Thyroid gland (tissue), 4 donors: ENCODE measurements around the gene ARHGAP22.

Source experiments
- POLR2A ChIP-seq, 2 donors: fragments of 450-650 bp; IDR thresholded peaks; one replicate each; pipeline ENCODE4 v1.6.1; 2017; ENCODE audit warnings: antibody characterized with exemption in 2 of 2, mild to moderate bottlenecking in 2 of 2, moderate library complexity in 1 of 2
- TF ChIP-seq, protein P1 (sequence below), 6 experiments: fragments of 200-600 bp in 3 of 6; fragments of 450-650 bp in 3 of 6; sonication (generic) in 3 of 6; IDR thresholded peaks; one replicate each; pipeline ENCODE4 v1.5.1; 2016 to 2019; ENCODE audit warnings: antibody characterized with exemption in 6 of 6, mild to moderate bottlenecking in 2 of 6, inconsistent platforms in 1 of 6, moderate library complexity in 1 of 6

GRCh38 chr10:48609899-48610584, 5.2 kb upstream of the ARHGAP22 start:
- TF ChIP-seq, protein P1, sequence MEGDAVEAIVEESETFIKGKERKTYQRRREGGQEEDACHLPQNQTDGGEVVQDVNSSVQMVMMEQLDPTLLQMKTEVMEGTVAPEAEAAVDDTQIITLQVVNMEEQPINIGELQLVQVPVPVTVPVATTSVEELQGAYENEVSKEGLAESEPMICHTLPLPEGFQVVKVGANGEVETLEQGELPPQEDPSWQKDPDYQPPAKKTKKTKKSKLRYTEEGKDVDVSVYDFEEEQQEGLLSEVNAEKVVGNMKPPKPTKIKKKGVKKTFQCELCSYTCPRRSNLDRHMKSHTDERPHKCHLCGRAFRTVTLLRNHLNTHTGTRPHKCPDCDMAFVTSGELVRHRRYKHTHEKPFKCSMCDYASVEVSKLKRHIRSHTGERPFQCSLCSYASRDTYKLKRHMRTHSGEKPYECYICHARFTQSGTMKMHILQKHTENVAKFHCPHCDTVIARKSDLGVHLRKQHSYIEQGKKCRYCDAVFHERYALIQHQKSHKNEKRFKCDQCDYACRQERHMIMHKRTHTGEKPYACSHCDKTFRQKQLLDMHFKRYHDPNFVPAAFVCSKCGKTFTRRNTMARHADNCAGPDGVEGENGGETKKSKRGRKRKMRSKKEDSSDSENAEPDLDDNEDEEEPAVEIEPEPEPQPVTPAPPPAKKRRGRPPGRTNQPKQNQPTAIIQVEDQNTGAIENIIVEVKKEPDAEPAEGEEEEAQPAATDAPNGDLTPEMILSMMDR (IDR thresholded peaks at IDR 0.05) = no peak
- no peak for TF ChIP-seq POLR2A (IDR thresholded peaks at IDR 0.05)
